Fibroblast of skin of scalp (primary cell): ENCODE results near the gene LDLRAD4.

ENCODE experiments used
- DNase-seq: peaks from one replicate; pipeline ENCODE4 v3.0.0-alpha.2; 2013

Gene LDLRAD4

DNA sequence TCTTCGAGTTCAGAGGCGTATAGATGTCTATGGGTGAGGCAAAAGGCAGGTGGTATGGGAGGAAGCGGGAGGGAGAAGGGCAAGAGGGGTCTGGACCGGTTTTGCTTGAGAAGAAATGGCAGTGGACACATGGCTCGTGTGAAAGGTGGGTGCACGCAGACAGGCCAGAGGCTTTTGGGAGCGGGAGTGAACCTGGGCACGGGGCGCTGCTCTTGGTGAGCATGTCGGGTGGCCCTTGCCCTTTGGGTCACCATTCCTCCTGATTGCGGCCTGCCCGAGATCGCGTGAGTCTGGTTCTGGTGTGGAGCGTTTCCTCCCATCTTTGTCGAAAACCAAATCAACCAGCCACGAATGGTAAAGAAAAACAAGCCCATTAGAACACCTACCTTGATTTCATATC, 12.6 kb downstream of the LDLRAD4 start:
- DNase-seq: no peak

- DNase-seq: no peak
These were observed 13.7 kb downstream of the LDLRAD4 start for GRCh38 chr18:13232086-13232917.

- DNase-seq: no peak
These were observed 14.6 kb downstream of the LDLRAD4 start for GRCh38 chr18:13232971-13233786.

GRCh38 chr18:13233787-13234783, 15.5 kb downstream of the LDLRAD4 start:
- DNase-seq: no peak

GRCh38 chr18:13235421-13235831, 16.9 kb downstream of the LDLRAD4 start:
- no peak for DNase-seq

DNA sequence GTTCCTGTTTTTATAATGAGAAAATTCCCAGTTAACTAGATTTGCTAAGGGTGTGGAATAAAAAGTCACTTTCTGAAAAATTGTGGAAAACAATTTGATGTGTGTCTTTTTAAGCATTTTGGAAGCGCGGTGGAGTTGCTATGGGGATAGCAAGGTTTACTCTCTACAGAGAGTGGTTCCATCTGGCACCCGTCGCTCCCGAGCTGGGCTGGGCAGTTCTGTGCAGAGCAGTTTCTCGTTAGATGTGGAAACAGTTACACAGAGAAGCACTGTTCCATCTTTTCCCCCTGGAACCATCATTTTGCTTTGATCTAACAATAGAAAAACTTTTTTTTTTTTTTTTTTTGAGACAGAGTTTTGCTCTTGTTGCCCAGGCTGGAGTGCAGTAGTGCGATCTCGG, 17.4 kb downstream of the LDLRAD4 start:
- DNase-seq: no peak

- DNase-seq: no peak
These were observed 17.9 kb downstream of the LDLRAD4 start for GRCh38 chr18:13236411-13236810.

DNA sequence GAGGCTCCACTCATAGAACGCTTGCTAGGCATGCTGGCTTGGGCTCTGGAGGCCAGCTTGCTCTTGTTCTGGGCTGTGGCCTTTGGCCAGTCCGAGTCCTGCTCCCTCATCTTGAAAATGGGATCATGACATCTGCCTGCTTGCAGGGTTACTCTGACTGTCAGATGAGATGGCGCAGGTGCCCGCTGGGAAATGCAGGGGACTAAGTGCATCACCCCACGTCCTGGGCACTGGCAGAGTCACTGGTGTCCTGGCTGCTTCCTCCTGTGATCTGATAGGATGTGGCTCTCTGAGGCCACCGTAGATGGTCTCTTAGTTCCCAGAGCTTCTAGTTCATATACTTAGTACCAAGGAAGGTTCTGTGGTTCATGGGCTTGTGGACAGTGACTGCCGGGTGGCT, 18.5 kb downstream of the LDLRAD4 start:
- no peak for DNase-seq

- no peak for DNase-seq
These were observed 19.1 kb downstream of the LDLRAD4 start for GRCh38 chr18:13237641-13238040.

GRCh38 chr18:13239171-13239956, 20.8 kb downstream of the LDLRAD4 start:
- no peak for DNase-seq

GRCh38 chr18:13240060-13240725, 21.6 kb downstream of the LDLRAD4 start:
- DNase-seq: no peak

DNA sequence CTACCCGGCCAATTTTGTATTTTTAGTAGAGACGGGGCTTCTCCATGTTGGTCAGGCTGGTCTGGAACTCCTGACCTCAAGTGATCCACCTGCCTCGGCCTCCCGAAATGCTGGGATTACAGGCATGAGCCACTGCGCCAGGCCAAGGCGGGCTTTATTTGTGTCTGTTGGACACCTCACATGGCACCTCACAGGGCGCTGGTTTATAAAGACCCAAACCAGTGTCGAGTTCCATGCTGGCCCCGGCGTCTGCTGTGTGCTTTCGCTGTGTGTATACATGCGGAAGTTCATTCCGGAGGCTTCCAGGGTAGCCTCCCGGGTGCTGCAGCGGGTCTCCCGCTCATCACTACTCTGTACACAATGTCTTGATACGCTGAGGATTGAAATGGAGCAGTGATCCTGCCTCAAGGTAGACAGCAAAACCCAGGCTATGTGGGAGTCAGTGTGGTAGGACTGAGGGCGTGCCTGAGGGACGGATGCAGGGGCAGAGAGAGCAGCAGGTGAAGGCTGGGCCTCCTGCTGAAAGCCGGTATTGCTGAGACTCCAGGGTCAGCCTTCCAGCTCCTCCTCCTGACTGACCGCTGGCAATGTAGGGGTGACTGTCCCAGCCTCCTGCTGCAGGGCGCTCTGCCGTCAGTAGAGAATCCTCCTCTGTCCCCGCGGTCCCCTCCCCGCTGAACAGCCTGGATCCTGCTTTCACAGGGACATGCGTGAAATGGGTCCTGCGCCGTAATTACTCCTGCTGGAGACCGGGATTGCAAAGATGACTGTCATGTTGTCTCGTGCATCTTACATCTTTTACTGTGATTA, 22.7 kb downstream of the LDLRAD4 start:
- no peak for DNase-seq

- DNase-seq: no peak
These were observed 23.3 kb downstream of the LDLRAD4 start for GRCh38 chr18:13241893-13242175.

- DNase-seq: no peak
These were observed 24.2 kb downstream of the LDLRAD4 start for GRCh38 chr18:13242797-13243196.

DNA sequence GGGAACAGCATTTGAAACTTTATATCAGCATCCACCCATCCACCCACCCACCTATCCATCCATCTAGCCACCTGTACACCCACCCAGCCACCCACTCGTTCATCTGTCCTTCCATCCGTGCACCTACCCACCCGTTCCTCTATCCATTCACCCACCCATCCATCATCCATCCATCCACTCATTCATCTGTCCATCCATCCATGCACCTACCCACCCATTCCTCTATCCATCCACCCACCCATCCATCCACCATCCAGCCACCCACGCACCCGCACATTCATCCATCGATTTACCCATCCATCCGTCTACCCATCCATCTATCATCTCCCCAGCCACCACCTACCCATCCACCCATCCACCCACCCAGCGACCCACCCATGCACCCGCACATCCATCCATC, 24.8 kb downstream of the LDLRAD4 start:
- no peak for DNase-seq

DNA sequence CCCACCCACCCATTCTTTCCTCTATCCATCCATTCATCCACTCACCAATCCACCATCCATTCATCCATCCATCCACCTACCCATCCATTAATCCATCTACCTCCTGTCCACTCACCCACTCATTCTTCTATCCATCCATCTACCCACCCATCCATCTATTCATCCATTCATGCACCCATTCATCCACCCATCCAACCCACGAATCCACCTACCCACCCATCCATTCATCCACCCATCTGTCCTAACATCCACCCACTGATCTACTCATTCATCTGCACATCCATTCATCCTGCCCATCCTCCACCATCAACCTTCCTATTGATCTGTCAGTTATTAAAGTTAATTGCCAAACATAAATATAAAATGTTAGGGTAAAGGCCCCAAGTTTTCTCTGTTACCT, 25.6 kb downstream of the LDLRAD4 start:
- DNase-seq: no peak

DNA sequence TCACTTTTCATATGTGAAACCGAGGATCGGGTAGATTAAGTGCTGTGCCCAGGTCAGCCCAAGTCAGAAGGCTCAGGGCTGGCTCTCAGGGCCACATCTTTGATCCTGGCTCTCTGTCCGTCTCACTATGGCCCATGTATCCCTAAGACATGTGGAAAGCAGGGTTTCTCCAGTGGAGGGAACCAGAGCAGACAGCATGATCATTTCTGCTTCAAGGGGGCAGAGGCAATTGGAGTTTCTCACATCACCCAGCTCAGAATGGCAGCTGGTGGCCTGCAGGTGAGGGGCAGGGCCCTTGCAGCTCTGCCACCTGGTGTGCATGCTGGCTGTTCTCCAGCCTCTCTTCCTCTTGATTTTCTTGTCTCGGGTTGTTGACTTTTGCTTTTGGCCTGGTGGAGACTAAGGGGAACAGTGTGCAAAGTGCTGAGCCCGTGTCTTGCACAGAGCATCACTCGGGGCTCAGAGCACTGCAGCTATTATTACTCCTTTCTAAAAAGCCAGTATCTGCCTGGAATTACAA, 27.0 kb downstream of the LDLRAD4 start:
- no peak for DNase-seq

DNA sequence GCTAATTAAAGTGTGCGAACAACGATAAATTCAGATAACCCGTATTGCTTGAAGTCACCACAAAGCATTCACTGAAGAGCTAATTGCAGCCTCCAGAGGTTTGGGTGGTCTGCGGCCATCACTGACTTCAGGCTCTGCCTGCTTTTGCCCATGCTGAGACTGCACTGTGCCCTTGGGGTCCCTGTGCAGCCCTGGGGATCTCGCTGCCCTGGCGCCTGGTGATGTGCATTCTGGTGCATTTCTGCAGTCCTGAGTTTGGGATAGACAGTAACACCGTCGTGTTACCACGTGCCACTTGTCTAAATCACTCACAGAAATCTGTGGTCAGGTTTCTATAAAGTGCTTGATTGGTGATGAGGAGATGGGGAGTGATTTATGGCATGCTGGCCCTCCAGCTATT, 27.6 kb downstream of the LDLRAD4 start:
- DNase-seq: no peak

DNA sequence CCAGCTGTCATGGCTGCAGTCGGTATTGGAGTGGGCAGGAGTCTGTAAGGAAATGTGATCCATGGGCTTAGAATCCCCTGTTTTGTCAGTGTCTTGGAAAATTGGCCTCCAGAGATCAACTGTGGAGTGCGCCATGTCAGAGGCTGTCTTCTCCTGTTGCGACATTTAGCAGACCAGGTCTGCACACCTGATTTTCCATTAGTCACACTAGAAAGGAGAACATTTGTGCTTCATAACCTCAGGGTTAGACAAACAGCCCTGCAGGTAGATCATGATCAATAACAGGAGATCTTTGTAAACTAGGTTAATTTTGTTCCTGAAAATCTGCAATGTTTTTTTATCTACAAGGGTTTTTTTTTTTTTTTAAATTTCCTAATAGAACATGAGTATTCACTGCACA, 28.0 kb downstream of the LDLRAD4 start:
- no peak for DNase-seq

DNA sequence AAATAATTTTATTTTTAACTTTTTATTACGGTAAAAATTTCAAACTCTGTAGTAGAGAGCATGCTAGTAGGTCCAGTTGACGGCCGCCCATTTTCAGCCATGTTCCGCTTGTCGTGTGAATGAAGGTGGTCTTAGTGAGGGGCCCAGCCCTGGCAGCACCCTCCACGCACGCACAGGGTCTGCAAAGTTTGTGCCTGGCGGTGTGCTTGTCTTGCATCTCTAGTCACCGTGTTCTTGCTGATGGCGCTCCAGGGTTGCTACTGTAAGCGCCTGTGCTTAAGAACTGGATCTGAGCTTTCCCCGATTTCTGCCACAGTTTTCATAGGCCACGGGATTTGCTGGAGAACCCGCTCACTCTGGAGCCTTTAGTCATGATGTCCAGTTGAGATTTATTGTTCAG, 28.9 kb downstream of the LDLRAD4 start:
- DNase-seq: no peak
